Measurements from ENCODE around the gene KLC4.

Gene KLC4

DNA sequence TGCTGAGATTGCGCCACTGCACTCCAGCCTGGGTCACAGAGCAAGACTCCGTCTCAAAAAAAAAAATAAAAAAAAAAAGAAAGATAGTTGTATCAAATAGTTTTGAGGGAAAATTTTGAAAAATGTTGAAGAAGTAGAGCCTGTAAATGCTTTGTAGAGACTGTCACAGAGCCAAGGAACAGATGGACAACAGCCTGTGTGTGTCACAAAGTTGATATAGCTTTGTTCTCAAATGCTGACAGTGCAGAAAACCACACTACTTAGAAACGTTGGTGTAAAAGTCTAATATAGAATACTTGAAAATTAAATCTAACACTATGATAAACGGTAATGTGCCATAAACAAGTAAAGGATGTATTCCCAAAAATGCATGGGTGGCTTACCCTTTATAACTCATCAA is 42.1 kb downstream of the KLC4 start:
- DNase-seq (ENCODE audit: low spot score) = no peak
- ChIA-PET CTCF (interaction anchor here (0.7 kb wide), 1 partner anchor 28 kb away, joined by 3 read pairs; no protein-coding TSS in a partner anchor), POLR2A (ENCODE audit: low non-redundant PET) (no interaction called here)
- no peak for TF ChIP-seq CTCF (conservative IDR thresholded peaks at IDR 0.05; ENCODE audit: low read depth)
- H3K27ac ChIP-seq = peak overlapping the region; percentile 5; the same call in 1 of the 2 replicates

GRCh38 chr6:43103253-43103876 is 43.9 kb downstream of the KLC4 start:
- DNase-seq (ENCODE audit: low spot score) = no peak
- TF ChIP-seq CTCF (conservative IDR thresholded peaks at IDR 0.05; ENCODE audit: low read depth) = no peak
- H3K27ac ChIP-seq = no peak overlapping the region
- ChIA-PET POLR2A (ENCODE audit: low non-redundant PET) (no interaction called here), CTCF (no interaction called here)

DNA sequence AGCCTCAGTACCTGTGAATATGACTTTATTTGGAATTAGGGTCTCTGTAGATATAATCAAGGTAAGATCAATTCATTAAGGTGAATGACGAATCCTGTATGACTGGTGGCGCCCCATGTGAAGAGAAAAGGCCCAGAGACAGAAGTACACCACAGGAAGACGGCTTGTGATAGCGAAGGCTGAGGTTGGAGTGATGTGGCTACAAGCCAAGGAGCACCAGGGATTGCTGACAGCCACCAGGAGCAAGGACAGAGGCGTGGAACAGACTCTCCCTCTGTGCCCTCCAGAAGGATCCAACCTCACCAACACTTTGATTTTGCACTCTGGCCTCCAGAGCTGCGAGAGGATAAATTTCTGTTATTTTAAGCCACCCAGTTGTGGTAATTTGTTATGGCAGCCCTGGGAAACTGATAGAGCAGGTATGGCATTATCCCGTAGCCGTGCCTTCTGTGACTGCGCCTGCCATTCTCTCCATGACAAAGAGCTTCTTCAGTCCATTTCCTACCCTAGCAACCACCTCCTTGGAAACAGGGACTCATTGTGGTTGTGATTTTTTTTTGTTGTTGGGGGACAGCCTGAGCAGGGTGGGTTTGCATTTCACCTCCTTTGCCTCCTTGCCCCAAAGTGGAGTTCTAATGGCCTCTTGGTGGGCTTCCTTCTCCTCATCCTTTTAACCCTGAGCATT is 46.2 kb downstream of the KLC4 start:
- no peak for TF ChIP-seq CTCF (conservative IDR thresholded peaks at IDR 0.05; ENCODE audit: low read depth)
- DNase-seq (ENCODE audit: low spot score) = no peak
- POLR2A ChIA-PET (ENCODE audit: low non-redundant PET) = interaction anchor here (0.6 kb wide), 1 partner anchor 16 kb away, joined by 3 read pairs; no protein-coding TSS in a partner anchor
- H3K27ac ChIP-seq = no peak overlapping the region
- CTCF ChIA-PET = interaction anchor here (0.6 kb wide), 1 partner anchor 61 kb away, joined by 4 read pairs; no protein-coding TSS in a partner anchor

DNA sequence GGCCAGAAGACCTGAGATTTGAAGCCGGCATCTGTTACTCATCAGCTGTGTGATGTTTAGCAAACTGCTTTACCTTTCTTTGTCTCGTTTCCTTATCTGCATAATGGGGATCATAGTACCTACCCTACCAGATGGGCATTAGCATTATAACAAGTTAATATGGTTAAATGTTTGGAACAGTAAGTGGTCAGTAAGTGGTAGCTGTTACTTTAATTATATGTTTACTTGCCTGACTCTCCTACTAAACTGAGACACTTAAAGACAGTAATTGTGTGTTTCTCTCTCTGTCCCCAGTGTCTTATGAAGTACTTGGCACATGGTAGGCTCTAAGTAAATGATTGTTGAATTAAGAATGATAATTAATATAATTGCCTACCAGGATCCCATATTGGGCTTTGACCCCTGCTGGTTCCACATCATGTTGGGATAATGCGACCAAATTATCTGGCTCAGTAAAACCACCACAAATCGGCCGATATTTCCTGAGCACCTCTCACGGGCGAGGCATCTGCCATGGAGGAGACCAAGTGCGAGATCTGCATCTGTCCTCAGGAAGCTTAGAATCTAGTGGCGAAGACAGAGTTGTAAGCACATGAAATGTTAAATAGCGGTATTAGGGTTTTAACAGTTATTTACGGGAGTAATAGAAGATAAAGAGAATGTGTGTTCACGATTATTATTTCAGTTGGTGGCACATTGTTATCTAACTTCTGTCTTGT is 48.1 kb downstream of the KLC4 start:
- ChIA-PET POLR2A (ENCODE audit: low non-redundant PET) (no interaction called here), CTCF (interaction anchor here (0.6 kb wide), 2 partner anchors 11 to 38 kb away, joined by 3 to 13 read pairs; no protein-coding TSS in a partner anchor)
- no peak overlapping the region for H3K27ac ChIP-seq
- TF ChIP-seq CTCF (conservative IDR thresholded peaks at IDR 0.05; ENCODE audit: low read depth) = no peak
- DNase-seq (ENCODE audit: low spot score) = no peak

DNA sequence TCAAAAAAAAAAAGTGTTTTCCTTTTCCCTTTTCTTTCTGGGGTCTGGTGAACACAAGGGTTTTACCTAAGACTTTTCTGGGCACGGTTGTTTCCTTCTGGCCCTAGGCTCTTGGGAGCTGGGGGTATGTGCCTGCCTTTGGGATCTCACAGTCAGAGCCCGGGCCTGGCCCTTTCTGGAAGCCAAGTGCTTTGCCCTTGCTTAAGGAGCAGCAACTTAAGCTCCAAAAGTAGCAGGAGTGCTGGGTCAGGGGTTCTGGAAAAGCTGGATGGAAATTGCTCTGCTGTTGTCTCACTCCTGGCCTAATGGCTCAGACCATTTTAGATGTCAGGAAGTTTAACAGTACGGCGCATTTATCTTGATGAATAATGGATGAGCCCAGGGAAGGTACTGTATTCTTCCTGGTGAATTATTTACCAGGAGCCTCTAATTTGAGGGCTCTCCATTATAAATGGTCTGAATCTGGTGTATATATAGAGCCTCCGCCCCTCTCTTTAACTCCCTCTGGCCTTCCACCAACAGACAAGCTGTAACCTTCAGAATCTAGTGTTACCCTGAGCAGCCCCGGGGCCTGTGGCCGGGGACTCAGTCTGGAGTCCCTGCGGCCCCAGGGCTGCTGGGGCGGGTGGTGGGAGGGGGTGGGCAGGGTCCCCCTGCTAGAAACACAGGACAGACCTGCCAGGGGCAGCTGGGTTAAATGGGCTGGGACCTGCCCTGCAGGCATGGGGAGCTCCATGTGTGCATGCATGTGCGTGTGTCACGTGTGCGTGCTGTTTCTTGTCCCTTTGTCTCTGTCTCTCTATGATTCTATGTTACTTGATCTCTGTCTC is 54.2 kb downstream of the KLC4 start:
- POLR2A ChIA-PET (ENCODE audit: low non-redundant PET) = no interaction called here

More for the DNA sequence above, 54.2 kb downstream of the KLC4 start:
- H3K27ac ChIP-seq = peak overlapping the region; percentile 39
- TF ChIP-seq CTCF (conservative IDR thresholded peaks at IDR 0.05; ENCODE audit: low read depth) = no peak
- no peak for DNase-seq (ENCODE audit: low spot score)
- CTCF ChIA-PET = interaction anchor here (0.7 kb wide), 1 partner anchor 206 kb away, joined by 3 read pairs; no protein-coding TSS in a partner anchor
